ENCODE measurements around the gene FXYD2.

Gene FXYD2

DNA sequence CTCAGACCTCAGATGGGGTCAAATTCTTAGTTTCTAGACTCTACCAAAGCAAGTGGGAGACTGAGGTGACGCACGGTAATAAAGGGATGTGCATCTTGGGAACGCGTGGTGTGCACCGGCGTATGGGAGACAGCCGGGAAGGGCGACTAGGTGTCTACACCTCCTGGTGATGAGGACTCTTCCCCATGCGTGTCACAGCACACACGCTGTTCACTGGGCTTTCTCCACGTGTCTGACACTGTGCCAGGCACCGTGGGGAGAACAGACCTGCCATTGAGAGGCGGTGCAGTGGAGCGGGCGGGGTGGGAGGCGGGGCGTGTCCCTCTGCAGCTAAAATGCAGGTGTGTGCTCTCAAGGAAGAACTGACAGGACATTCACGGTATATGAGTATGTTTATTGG lies 46.6 kb upstream of the FXYD2 start:
- H3K4me3 Mint-ChIP-seq, result peak overlapping the region in 1 of 3 experiments; percentile 25
- peaks cover 9% of the 10 kb centered on the region for H3K36me3 Mint-ChIP-seq (ENCODE audit: low read depth)
- H3K27me3 Mint-ChIP-seq (ENCODE audit: low read depth), result no peaks in the 10 kb centered on the region
- H3K27ac Mint-ChIP-seq, result peak overlapping the region in 2 of 3 experiments; percentile 47 to 59
- no peaks in the 10 kb centered on the region for H3K9me3 Mint-ChIP-seq
- H3K4me1 Mint-ChIP-seq, result peaks cover 86% of the 10 kb centered on the region
- TF ChIP-seq, protein P1, sequence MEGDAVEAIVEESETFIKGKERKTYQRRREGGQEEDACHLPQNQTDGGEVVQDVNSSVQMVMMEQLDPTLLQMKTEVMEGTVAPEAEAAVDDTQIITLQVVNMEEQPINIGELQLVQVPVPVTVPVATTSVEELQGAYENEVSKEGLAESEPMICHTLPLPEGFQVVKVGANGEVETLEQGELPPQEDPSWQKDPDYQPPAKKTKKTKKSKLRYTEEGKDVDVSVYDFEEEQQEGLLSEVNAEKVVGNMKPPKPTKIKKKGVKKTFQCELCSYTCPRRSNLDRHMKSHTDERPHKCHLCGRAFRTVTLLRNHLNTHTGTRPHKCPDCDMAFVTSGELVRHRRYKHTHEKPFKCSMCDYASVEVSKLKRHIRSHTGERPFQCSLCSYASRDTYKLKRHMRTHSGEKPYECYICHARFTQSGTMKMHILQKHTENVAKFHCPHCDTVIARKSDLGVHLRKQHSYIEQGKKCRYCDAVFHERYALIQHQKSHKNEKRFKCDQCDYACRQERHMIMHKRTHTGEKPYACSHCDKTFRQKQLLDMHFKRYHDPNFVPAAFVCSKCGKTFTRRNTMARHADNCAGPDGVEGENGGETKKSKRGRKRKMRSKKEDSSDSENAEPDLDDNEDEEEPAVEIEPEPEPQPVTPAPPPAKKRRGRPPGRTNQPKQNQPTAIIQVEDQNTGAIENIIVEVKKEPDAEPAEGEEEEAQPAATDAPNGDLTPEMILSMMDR (IDR thresholded peaks at IDR 0.05; ENCODE audit: unreplicated experiment in 3 of 3), result no peak

DNA sequence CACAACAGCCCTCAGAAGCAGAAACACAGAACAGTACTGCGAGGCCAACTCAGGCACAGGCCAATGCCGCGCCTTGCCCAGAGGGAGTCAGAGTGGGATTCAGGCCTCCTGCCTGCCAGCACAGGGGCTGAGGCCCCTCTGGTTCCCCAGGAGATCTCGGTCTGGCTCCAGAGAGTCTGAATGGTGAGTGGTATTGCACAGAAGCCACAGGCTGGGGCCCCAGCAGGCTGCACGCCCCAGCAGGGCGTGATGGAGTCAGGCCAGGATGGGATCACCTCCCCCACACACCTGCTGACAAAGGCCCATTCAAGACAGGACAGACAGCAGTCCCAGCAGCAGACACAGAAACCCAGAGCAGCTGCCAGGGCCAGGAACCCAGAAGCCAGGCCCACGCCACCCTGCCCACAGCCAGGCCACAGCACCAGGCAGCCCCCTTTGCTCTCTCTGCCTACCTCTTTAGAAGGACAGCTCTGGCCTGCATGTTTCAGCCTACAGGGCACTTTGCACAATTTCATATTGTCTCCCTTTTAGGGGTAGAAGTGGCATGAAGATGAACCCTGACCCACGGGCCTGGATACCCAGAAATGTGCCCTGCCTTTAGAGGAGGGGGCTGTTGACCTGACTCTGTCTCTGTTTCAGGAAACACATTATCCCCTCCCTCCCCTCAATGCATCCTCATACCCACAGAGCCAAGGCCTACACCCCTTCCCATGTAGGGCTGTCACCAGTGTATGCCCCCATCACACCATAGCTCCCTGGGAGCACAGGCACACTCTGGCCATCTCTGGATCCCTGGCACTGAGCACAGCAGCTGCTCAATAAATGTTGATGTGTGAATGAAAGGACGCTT lies 45.8 kb upstream of the FXYD2 start:
- H3K36me3 Mint-ChIP-seq (ENCODE audit: low read depth), result peaks cover 14% of the 10 kb centered on the region
- TF ChIP-seq, protein P1 (IDR thresholded peaks at IDR 0.05; ENCODE audit: unreplicated experiment in 3 of 3), result no peak
- peak overlapping the region; percentile 29 to 81 (median 47) for H3K27ac Mint-ChIP-seq

DNA sequence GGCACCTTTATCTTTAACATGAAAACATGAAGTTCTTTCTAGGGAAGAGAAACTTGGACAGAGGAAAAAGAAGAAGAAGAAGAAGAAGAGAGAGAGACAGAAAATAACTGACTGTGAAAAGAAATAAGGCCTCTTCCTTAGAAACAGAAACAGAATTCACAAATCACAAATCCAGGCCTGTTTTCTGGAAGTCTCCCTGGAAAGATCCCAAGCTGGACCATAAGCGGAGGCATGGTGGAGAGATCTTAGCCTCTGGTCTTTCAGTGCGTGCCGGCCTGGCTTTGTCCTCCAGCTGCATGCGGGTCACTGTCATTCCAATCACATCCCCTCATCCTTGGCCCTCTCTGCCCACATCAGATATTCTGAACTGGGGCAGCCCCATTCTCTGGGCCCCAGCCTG lies 45.1 kb upstream of the FXYD2 start:
- H3K36me3 Mint-ChIP-seq (ENCODE audit: low read depth), result peaks cover 14% of the 10 kb centered on the region
- H3K4me1 Mint-ChIP-seq, result peaks cover 85% of the 10 kb centered on the region

More for the DNA sequence above, 45.8 kb upstream of the FXYD2 start:
- H3K9me3 Mint-ChIP-seq, result no peaks in the 10 kb centered on the region
- no peaks in the 10 kb centered on the region for H3K27me3 Mint-ChIP-seq (ENCODE audit: low read depth)
- peaks cover 91% of the 10 kb centered on the region for H3K4me1 Mint-ChIP-seq
- H3K4me3 Mint-ChIP-seq, result peak overlapping the region in 1 of 3 experiments; percentile 35

DNA sequence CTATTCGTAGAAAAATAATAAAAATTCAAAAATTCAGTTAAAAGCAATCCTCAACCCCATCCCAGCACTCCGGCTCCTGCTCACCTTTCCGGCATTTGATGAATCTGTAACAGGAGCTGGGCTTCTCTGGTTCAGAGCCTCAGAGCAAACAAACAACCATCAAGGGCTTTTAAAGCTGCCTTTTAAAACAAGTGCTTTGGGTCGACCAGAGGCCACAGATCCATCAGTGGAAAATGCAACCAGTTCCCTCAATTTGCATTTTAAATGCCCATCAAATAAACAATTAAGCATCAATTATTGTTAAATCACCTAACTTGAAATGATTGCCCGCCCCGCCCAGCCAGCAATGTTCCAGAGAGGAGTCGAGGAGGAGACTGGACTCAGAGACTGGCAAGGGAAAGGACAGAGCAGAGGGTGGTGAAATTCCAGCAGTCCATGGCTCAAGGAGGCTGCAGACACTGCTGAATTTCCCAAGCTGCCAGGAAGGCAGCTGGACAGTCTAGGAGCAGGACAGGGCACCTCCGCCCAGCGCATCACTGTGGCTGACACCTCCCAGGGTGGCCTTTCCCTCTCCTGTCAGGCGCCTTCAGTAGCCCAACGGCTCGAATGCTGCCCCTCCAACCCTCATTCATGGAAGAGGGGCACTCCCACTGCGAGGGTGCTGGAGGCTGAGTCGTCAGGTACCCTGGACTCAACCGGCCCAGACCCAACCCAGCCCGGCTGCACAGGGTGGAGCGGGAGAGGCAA lies 44.4 kb upstream of the FXYD2 start:
- no peaks in the 10 kb centered on the region for H3K27me3 Mint-ChIP-seq (ENCODE audit: low read depth)
- peaks cover 83% of the 10 kb centered on the region for H3K4me1 Mint-ChIP-seq
- TF ChIP-seq, protein P1 (IDR thresholded peaks at IDR 0.05; ENCODE audit: unreplicated experiment in 3 of 3), result no peak
- peak overlapping the region in 2 of 3 experiments; percentile 47 to 81 for H3K27ac Mint-ChIP-seq
- no peak overlapping the region for H3K4me3 Mint-ChIP-seq
- no peaks in the 10 kb centered on the region for H3K9me3 Mint-ChIP-seq
- peaks cover 14% of the 10 kb centered on the region for H3K36me3 Mint-ChIP-seq (ENCODE audit: low read depth)

More for the DNA sequence above, 45.1 kb upstream of the FXYD2 start:
- peak overlapping the region; percentile 29 to 81 (median 47) for H3K27ac Mint-ChIP-seq
- no peaks in the 10 kb centered on the region for H3K27me3 Mint-ChIP-seq (ENCODE audit: low read depth)
- peak overlapping the region in 1 of 3 experiments; percentile 35 for H3K4me3 Mint-ChIP-seq
- TF ChIP-seq, protein P1 (IDR thresholded peaks at IDR 0.05; ENCODE audit: unreplicated experiment in 3 of 3), result no peak
- no peaks in the 10 kb centered on the region for H3K9me3 Mint-ChIP-seq

DNA sequence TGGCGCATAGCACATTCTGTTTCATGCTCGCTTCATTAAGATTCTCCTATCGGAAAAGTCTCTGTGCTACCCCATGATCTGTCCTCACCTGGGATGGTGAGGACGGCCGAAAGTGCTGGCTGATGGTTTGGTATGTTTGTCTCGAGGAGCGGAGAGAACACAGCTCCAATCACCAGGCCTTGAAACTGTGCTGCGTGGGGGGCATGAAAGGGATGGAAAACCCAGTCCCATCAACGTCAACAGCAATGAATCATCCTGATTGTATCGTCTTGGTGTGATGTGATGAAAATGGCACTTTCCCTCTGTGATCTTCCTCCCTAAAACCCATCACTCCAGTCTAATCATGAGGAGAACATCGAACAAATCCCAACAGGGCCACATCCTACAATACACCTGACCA lies 43.5 kb upstream of the FXYD2 start:
- TF ChIP-seq, protein P1 (IDR thresholded peaks at IDR 0.05; ENCODE audit: unreplicated experiment in 3 of 3), result no peak
- no peaks in the 10 kb centered on the region for H3K9me3 Mint-ChIP-seq
- H3K4me1 Mint-ChIP-seq, result peaks cover 82% of the 10 kb centered on the region
- H3K27me3 Mint-ChIP-seq (ENCODE audit: low read depth), result no peaks in the 10 kb centered on the region
- H3K36me3 Mint-ChIP-seq (ENCODE audit: low read depth), result peaks cover 14% of the 10 kb centered on the region
- peak overlapping the region in 2 of 3 experiments; percentile 47 to 61 for H3K27ac Mint-ChIP-seq
- no peak overlapping the region for H3K4me3 Mint-ChIP-seq
